Esophagus squamous epithelium (tissue), 4 donors: ENCODE results near the gene KCNAB3.

Source experiments
- POLR2A ChIP-seq, 4 donors: fragments of 450-650 bp; IDR thresholded peaks; one replicate each; pipeline ENCODE4 v1.6.1; 2017; ENCODE audit warnings: antibody characterized with exemption in 4 of 4, mild to moderate bottlenecking in 4 of 4, moderate library complexity in 3 of 4
- TF ChIP-seq, protein P1 (sequence below), 6 experiments: fragments of 450-650 bp in 4 of 6; fragments of 200-600 bp in 2 of 6; sonication (generic) in 2 of 6; IDR thresholded peaks; one replicate each; pipeline ENCODE4 v1.5.1; 2016 to 2019; ENCODE audit warnings: antibody characterized with exemption in 6 of 6, mild to moderate bottlenecking in 4 of 6, moderate library complexity in 4 of 6

DNA sequence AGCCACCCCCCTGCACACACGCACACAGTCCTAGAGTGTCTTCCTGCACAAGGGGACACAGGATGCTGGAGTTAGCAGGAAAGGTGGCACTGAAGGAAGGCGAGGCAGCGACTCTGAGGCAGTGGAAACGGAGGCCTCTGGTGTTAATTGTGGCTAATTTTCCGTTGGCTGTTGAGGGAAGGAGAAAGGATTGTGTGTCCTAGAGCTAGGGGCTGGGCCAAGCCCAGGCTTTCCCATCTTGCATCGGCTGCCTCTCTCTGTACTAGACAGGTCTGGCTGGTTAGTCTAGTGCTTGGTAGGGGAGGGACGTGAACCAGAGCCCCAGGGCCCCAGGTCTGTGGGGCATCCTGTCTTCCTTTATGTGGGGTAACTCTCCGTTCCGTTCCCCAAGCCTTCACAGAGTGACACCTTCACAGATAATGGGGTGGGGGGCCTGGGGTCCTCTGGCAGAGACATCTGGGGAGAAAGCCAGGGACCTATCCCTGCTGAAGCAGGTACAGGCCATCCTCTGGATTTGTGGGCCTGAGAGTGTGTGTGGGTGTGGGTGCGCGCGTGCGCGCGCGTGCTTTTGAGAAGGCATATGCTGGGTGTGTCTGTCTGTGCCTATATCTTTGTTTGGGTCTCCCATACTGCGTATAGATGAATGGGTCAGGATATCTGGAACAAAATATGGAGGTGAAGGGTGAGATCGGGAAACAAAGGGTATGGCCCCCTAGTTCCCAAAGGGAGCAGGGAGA, 41.3 kb downstream of the KCNAB3 start, which contains the start of gene CHD3:
- TF ChIP-seq, protein P1, sequence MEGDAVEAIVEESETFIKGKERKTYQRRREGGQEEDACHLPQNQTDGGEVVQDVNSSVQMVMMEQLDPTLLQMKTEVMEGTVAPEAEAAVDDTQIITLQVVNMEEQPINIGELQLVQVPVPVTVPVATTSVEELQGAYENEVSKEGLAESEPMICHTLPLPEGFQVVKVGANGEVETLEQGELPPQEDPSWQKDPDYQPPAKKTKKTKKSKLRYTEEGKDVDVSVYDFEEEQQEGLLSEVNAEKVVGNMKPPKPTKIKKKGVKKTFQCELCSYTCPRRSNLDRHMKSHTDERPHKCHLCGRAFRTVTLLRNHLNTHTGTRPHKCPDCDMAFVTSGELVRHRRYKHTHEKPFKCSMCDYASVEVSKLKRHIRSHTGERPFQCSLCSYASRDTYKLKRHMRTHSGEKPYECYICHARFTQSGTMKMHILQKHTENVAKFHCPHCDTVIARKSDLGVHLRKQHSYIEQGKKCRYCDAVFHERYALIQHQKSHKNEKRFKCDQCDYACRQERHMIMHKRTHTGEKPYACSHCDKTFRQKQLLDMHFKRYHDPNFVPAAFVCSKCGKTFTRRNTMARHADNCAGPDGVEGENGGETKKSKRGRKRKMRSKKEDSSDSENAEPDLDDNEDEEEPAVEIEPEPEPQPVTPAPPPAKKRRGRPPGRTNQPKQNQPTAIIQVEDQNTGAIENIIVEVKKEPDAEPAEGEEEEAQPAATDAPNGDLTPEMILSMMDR (IDR thresholded peaks at IDR 0.05), result no peak
- peak in 2 of 4 donors; percentile 7 to 16 for TF ChIP-seq POLR2A (IDR thresholded peaks at IDR 0.05)
